K562 (cell line): ENCODE results near the gene MTERF4. TPM values are rescaled to one million over a fixed set of nuclear protein-coding genes. Genes with fewer than 3 reads are reported as not detected.

Experiments
- ARHGAP35 ChIP-seq: fragments of 450-650 bp; IDR thresholded peaks from 2 replicates; pipeline ENCODE4 v1.6.1; 2018; ENCODE audit not compliant: partially characterized antibody
- CAMTA2 ChIP-seq: fragments of 250-450 bp; sonication (Bioruptor Pico); conservative IDR thresholded peaks from 2 replicates; pipeline ENCODE4 v1.5.1; 2022
- CBFB ChIP-seq: sonication (generic); formaldehyde crosslinking; IDR thresholded peaks from 2 replicates; pipeline ENCODE4 v1.4.0; 2020; ENCODE audit warnings: mild to moderate bottlenecking, missing genetic modification reagents
- CHCHD3 ChIP-seq: fragments of 250-450 bp; sonication (Bioruptor Pico); IDR thresholded peaks from 2 replicates; pipeline ENCODE4 v2.1.2; 2022; ENCODE audit warnings: mild to moderate bottlenecking
- FOXM1 ChIP-seq, 2 experiments: fragments of 450-650 bp in 1 of 2; sonication (generic) in 1 of 2; formaldehyde crosslinking in 1 of 2; IDR thresholded peaks; 2 replicates each; pipeline versions ENCODE4 v1.6.1 to v1.9.0; 2017 to 2022; ENCODE audit warnings: low read depth in 2 of 2, mild to moderate bottlenecking in 2 of 2, missing genetic modification reagents in 1 of 2, moderate library complexity in 1 of 2
- HINFP ChIP-seq: fragments of 450-650 bp; conservative IDR thresholded peaks from 2 replicates; pipeline ENCODE4 v1.6.1; 2016; ENCODE audit warnings: missing genetic modification characterization, low read depth, mild to moderate bottlenecking, control low read depth, missing compliant biosample characterization
- HNRNPLL ChIP-seq: fragments of 200-400 bp; formaldehyde crosslinking; IDR thresholded peaks from 2 replicates; pipeline ENCODE4 v1.6.1; 2017; ENCODE audit warnings: low read length, low read depth, mild to moderate bottlenecking; ENCODE audit not compliant: poor library complexity, severe bottlenecking
- MTA3 ChIP-seq: fragments of 450-650 bp; formaldehyde crosslinking; IDR thresholded peaks from 2 replicates; pipeline ENCODE4 v1.6.1; 2017; ENCODE audit warnings: mild to moderate bottlenecking, borderline replicate concordance
- PTTG1 ChIP-seq: fragments of 450-650 bp; IDR thresholded peaks from 2 replicates; pipeline ENCODE4 v1.6.1; 2016; ENCODE audit warnings: low read depth, mild to moderate bottlenecking, missing genetic modification characterization, missing compliant biosample characterization
- PYGO2 ChIP-seq: fragments of 450-650 bp; IDR thresholded peaks from 2 replicates; pipeline ENCODE4 v1.6.1; 2016; ENCODE audit warnings: mild to moderate bottlenecking, missing genetic modification characterization, moderate library complexity, missing compliant biosample characterization
- RBBP5 ChIP-seq: fragments of 200-600 bp; sonication (generic); IDR thresholded peaks from 2 replicates; pipeline ENCODE4 v1.6.1; 2012; ENCODE audit warnings: borderline replicate concordance, mild to moderate bottlenecking, low read length, control low read depth, inconsistent platforms; ENCODE audit not compliant: insufficient read depth, poor library complexity, severe bottlenecking
- SP1 ChIP-seq: sonication (generic); formaldehyde crosslinking; IDR thresholded peaks from 2 replicates; pipeline ENCODE4 v1.8.1; 2022; ENCODE audit warnings: mild to moderate bottlenecking, missing genetic modification reagents
- TRIM24 ChIP-seq, 2 experiments: fragments of 450-650 bp; IDR thresholded peaks; 2 replicates each; pipeline ENCODE4 v1.6.1; 2016
- ZNF395 ChIP-seq: fragments of 200-800 bp; sonication (Bioruptor generic); IDR thresholded peaks from 2 replicates; pipeline ENCODE4 v1.6.1; 2017; ENCODE audit warnings: missing genetic modification characterization, missing compliant biosample characterization
- polyA plus RNA-seq, 8 experiments: library from polyadenylated mRNA; depleted of rRNA in 4 of 8; stranded (reverse) in 5 of 8; unstranded in 3 of 8; fragments of >200 nt; fragmentation: Nextera tagmentation in 2 of 8; fragmentation: Illumina TruSeq in 1 of 8; extraction: Ambion mirVana in 2 of 8; extraction: Trizol in 1 of 8; gene quantifications; 2 replicates each; pipeline versions ENCODE4 v1.2.1 to v1.2.3, GENCODE V29; 2011 to 2014; ENCODE audit warnings: inconsistent platforms in 1 of 8, missing spikeins in 1 of 8
- total RNA-seq, 7 experiments: library from RNA; depleted of rRNA in 6 of 7; stranded (reverse); fragments of >200 nt in 6 of 7; fragmentation: Illumina TruSeq in 2 of 7; extraction: Trizol in 2 of 7; gene quantifications; 2 replicates each; pipeline versions ENCODE4 v1.2.1 to v1.2.3, GENCODE V29; 2011 to 2021; ENCODE audit warnings: low replicate concordance in 1 of 7
- TF ChIP-seq, protein P1 (sequence below), 2 experiments: fragments of 450-650 bp; IDR thresholded peaks; 2 replicates each; pipeline ENCODE4 v1.6.1; 2018; ENCODE audit warnings: mild to moderate bottlenecking in 2 of 2, low read depth in 1 of 2; ENCODE audit not compliant: partially characterized antibody in 2 of 2
- TF ChIP-seq, protein P2 (sequence below): sonication (generic); formaldehyde crosslinking; IDR thresholded peaks from 2 replicates; pipeline ENCODE4 v1.8.1; 2022; ENCODE audit warnings: missing genetic modification reagents

Gene MTERF4
- total and polyA plus RNA-seq, 9 of the 15 experiments (the other 6 are each of a cell fraction or from before 2014, with no cell fraction given), result 15.3 to 29.6 (median 21.2) TPM

GRCh38 chr2:241149675-241149924, 47.5 kb upstream of the MTERF4 start (continued):
- TF ChIP-seq, protein P1, sequence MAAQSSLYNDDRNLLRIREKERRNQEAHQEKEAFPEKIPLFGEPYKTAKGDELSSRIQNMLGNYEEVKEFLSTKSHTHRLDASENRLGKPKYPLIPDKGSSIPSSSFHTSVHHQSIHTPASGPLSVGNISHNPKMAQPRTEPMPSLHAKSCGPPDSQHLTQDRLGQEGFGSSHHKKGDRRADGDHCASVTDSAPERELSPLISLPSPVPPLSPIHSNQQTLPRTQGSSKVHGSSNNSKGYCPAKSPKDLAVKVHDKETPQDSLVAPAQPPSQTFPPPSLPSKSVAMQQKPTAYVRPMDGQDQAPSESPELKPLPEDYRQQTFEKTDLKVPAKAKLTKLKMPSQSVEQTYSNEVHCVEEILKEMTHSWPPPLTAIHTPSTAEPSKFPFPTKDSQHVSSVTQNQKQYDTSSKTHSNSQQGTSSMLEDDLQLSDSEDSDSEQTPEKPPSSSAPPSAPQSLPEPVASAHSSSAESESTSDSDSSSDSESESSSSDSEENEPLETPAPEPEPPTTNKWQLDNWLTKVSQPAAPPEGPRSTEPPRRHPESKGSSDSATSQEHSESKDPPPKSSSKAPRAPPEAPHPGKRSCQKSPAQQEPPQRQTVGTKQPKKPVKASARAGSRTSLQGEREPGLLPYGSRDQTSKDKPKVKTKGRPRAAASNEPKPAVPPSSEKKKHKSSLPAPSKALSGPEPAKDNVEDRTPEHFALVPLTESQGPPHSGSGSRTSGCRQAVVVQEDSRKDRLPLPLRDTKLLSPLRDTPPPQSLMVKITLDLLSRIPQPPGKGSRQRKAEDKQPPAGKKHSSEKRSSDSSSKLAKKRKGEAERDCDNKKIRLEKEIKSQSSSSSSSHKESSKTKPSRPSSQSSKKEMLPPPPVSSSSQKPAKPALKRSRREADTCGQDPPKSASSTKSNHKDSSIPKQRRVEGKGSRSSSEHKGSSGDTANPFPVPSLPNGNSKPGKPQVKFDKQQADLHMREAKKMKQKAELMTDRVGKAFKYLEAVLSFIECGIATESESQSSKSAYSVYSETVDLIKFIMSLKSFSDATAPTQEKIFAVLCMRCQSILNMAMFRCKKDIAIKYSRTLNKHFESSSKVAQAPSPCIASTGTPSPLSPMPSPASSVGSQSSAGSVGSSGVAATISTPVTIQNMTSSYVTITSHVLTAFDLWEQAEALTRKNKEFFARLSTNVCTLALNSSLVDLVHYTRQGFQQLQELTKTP (IDR thresholded peaks at IDR 0.05; ENCODE audit: low read depth in 1 of 2, partially characterized antibody in 2 of 2), result no peak
- TF ChIP-seq FOXM1 (IDR thresholded peaks at IDR 0.05; ENCODE audit: low read depth) (no peak), FOXM1 (CRISPR knock-in tag; IDR thresholded peaks at IDR 0.05; ENCODE audit: low read depth) (0 out of 2 replicates have a peak, but pooled peaks have one; percentile 4), RBBP5 (peak; percentile 60), PYGO2 (no peak), PTTG1 (tag) (no peak), TRIM24 (IDR thresholded peaks at IDR 0.05) (no peak), CAMTA2 (CRISPR knock-in tag) (no peak), ZNF395 (CRISPR knock-in tag) (0 out of 2 replicates have a peak, but pooled peaks have one; percentile 6), SP1 (CRISPR knock-in tag) (peak; percentile 34), CHCHD3 (CRISPR knock-in tag) (no peak), ARHGAP35 (no peak), HINFP (tag) (0 out of 2 replicates have a peak, but pooled peaks have one; percentile 29), HNRNPLL (peak; percentile 19), CBFB (CRISPR knock-in tag) (no peak), MTA3 (no peak; the same call in none of the 2 replicates)
- TF ChIP-seq, protein P2, sequence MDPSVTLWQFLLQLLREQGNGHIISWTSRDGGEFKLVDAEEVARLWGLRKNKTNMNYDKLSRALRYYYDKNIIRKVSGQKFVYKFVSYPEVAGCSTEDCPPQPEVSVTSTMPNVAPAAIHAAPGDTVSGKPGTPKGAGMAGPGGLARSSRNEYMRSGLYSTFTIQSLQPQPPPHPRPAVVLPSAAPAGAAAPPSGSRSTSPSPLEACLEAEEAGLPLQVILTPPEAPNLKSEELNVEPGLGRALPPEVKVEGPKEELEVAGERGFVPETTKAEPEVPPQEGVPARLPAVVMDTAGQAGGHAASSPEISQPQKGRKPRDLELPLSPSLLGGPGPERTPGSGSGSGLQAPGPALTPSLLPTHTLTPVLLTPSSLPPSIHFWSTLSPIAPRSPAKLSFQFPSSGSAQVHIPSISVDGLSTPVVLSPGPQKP (CRISPR knock-in tag), result no peak
